HUES48 (cell line): Measurements from ENCODE around the gene HSF2BP.
"Not testable (repeated sequence)": the region's sequence is repeated elsewhere in the genome, so short reads cannot be mapped to it uniquely, and the experiment has no call there.

Experiments used
- H3K27ac ChIP-seq: one replicate; pipeline ENCODE4 v1.7.0; 2013; ENCODE audit warnings: low read depth, low read length, inconsistent platforms
- H3K27me3 ChIP-seq: 2 replicates; pipeline ENCODE4 v1.6.1; 2013; ENCODE audit warnings: mild to moderate bottlenecking, low read length; ENCODE audit not compliant: control insufficient read depth, insufficient read depth
- H3K36me3 ChIP-seq: 2 replicates; pipeline ENCODE4 v1.6.1; 2013; ENCODE audit warnings: low read length; ENCODE audit not compliant: control insufficient read depth, insufficient read depth
- H3K4me1 ChIP-seq: 2 replicates; pipeline ENCODE4 v1.6.1; 2013; ENCODE audit warnings: mild to moderate bottlenecking, low read length; ENCODE audit not compliant: control insufficient read depth, insufficient read depth
- H3K4me3 ChIP-seq: 2 replicates; pipeline ENCODE4 v1.5.1; 2013; ENCODE audit warnings: mild to moderate bottlenecking, low read depth, low read length
- H3K9ac ChIP-seq: 2 replicates; pipeline ENCODE4 v1.6.1; 2013; ENCODE audit warnings: mild to moderate bottlenecking, low read depth, low read length, moderate library complexity
- H3K9me3 ChIP-seq: 2 replicates; pipeline ENCODE4 v1.6.1; 2013; ENCODE audit warnings: low read length; ENCODE audit not compliant: control insufficient read depth, insufficient read depth

Gene HSF2BP

DNA sequence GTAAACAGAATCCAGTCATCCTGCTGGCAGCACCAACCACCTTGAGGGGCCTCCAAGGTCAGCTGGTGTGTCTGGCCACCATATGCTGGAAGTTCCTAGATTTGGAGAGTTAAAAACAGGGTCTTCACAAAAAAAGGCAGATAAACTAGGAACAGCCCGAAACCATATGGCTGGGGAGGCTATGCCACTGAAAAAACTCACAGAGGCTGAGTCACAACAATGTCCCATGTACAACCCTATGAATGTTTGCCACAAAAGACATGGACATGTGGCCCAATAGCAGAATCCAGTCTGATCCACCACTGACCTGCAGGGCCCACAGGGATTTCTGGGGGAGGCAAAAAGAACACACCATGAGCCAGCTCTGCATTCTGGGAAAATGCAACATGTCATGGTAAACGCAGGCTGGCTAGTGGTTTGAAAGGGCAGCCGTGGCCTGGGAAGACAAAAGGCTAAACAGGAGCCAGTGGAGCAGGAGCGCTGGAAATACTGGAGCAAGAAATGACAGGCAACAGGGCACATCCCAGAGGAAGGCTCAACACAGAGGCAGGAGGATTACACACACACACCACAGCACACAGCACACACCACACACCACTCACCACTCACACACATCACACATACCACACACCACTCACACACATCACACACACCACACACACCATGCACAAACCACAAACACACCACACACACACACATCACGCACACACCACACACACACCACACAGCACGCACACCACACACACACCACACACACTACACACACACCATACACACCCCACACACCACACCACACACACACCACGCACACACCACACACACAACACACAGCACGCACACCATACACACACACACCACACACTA lies 55.4 kb downstream of the HSF2BP start:
- no peak overlapping the region for H3K4me3 ChIP-seq
- H3K9me3 ChIP-seq = no peaks in the 10 kb centered on the region
- H3K27ac ChIP-seq = no peak overlapping the region
- H3K36me3 ChIP-seq = no peaks in the 10 kb centered on the region
- H3K27me3 ChIP-seq = no peaks in the 10 kb centered on the region
- no peak overlapping the region for H3K9ac ChIP-seq
- no peaks in the 10 kb centered on the region for H3K4me1 ChIP-seq

DNA sequence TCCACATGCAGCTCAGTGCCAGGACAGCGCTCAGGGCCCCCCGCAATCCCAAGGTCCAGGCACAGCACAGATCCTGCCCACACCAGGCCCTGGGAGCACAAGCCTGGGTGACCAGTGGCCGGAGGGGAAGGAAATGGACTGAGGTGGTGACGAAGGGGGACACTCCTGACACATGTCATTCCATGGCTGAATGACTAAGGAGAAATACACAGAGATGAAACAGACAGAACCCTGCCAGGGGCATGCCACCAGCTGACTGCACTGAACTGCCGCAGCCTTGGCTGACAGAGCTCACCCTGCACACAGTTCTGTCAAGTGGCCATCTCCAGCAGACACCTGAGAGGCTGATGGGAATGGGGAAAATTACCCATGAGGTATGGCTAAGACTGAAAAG lies 56.1 kb downstream of the HSF2BP start:
- H3K36me3 ChIP-seq = no peaks in the 10 kb centered on the region
- H3K9ac ChIP-seq = no peak overlapping the region
- H3K4me1 ChIP-seq = no peaks in the 10 kb centered on the region
- H3K27ac ChIP-seq = no peak overlapping the region
- no peaks in the 10 kb centered on the region for H3K27me3 ChIP-seq
- H3K9me3 ChIP-seq = no peaks in the 10 kb centered on the region
- H3K4me3 ChIP-seq = no peak overlapping the region

DNA sequence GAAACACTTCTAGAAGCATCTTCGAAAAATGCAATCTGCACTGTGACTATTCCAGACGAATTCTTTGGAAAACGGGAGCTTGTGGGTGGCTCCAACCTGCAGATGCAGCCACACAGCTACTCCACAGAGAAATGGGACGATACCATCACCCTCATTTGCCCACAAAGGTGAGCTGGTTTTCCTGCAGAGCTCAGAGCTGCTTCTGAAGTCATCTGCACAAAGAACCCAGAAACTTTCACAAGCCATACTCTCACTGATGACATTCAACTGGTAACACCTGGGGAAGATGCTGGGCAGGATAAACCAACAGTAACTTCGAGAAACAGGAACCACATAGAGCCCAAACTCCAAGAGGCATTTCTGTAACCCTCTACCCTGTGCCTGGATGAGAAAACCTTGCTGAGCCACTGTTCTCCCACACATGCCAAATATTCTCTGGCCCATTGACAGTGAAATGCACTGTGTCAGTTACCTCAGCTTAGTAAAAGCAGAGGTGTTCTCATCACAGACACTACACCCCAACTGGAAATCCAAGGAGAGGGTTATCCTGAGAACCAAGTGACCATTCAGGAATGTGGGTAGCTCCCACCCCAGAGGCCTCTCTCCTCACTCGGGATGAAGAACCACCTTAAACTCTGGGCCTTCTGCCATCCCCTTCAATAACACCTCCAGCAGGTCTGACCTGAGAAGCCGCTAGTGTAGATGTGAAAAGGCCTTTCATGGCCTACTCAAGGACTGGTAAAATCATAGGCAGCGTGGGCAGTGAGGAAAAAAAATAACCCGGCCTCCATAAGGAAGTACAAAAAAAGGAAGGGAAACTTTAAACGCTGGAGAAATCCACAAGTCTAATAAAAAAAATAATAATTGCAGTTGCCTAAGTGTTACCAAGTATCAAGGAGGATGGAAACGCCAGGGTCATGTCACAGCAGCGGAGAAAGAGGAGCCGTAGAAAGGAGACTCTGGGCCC lies 56.7 kb downstream of the HSF2BP start:
- Histone ChIP-seq H3K36me3 (no peaks in the 10 kb centered on the region), H3K4me3 (no peak overlapping the region), H3K27me3 (no peaks in the 10 kb centered on the region), H3K4me1 (no peaks in the 10 kb centered on the region), H3K27ac (no peak overlapping the region), H3K9me3 (no peaks in the 10 kb centered on the region), H3K9ac (no peak overlapping the region)

DNA sequence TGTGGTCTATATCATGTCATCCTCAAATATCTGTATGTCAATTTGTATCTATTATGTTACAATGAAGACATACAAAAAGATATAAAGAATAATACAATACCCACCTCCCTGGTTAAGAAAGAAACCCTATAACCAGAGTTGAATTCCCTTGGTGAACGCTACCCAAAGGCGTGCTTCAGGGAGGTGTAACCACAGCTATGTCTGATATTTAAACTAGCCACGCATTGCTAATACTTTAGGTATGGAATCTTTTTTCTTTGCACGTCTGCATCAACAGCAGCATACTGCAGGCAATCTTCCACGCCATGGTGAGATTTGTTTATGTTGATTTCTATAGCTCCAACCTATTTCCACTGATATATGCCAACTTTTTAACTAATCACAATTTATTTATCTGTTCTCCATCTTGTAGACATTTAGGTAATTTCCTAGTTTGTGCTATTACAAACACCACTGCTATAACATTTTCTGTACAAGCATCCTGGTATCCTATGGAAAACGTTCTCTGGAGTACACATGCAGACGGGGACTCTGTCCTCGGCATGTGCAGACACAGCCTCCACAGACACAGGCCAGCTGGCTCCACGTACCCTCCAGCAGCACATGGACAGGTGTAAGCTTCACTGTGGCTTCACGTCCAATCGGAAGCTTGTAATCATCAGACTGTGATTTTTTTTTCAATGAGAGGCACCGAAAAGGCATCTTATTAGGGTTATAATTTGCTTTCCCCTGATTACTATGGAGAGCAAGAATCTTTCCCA lies 58.5 kb downstream of the HSF2BP start:
- Histone ChIP-seq H3K4me3 (no peak overlapping the region), H3K36me3 (no peaks in the 10 kb centered on the region), H3K9me3 (no peaks in the 10 kb centered on the region), H3K27me3 (no peaks in the 10 kb centered on the region), H3K9ac (no peak overlapping the region), H3K27ac (no peak overlapping the region), H3K4me1 (no peaks in the 10 kb centered on the region)

DNA sequence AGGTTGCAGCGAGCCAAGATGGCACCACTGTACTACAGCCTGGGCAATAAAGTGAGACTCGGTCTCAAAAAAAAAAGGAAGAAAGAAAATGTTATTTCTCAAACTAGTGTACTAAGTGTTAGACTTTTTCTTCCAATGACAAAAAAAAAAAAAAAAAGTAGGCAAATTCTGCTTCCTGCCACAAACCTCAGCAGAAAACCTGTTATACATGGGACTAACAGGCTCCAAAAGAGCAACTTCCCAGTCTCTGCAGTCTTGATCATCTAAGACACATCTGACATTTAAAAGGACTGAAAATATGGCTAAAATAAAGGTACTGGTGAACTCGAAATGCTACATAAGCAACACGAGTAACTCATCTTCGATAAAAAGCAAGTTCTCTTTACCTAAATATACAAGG lies 59.6 kb downstream of the HSF2BP start:
- no peak overlapping the region for H3K4me3 ChIP-seq
- no peaks in the 10 kb centered on the region for H3K4me1 ChIP-seq
- H3K36me3 ChIP-seq = no peaks in the 10 kb centered on the region
- no peaks in the 10 kb centered on the region for H3K9me3 ChIP-seq
- no peaks in the 10 kb centered on the region for H3K27me3 ChIP-seq
- no peak overlapping the region for H3K27ac ChIP-seq
- no peak overlapping the region for H3K9ac ChIP-seq

DNA sequence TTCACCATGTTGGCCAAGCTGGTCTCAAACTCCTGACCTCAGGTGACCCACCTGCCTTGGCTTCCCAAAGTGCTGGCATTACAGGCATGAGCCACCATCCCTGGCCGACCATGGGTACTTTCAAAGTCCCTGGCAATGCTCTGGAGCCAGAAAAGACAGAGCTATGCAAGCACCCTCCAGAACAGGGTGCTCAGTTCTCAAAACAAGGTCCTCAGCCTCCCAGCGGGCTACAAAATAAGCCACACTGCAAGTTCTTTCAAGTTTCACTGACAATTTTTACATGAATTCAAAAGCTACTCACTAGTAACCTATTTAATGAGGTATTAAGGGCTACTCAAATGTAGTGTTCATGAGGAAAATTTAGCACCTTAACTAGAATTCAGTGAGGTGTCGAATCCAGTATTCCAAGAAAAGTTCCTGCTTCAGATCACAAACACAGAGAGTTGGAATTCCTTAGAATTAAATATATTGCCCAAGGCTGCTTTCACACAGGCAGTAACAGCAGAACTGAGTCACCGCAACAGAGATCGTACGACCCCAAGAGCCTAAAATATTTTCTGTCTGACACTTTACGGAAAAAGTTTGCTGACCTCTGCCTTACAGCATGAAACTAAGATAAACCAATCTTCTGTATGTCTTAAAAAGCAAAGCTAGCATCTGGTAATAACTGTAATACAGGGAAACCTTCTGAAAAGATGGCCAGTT lies 60.7 kb downstream of the HSF2BP start:
- Histone ChIP-seq H3K9ac (no peak overlapping the region), H3K4me1 (no peaks in the 10 kb centered on the region), H3K4me3 (no peak overlapping the region), H3K27ac (no peak overlapping the region), H3K27me3 (no peaks in the 10 kb centered on the region), H3K9me3 (no peaks in the 10 kb centered on the region), H3K36me3 (no peaks in the 10 kb centered on the region)

DNA sequence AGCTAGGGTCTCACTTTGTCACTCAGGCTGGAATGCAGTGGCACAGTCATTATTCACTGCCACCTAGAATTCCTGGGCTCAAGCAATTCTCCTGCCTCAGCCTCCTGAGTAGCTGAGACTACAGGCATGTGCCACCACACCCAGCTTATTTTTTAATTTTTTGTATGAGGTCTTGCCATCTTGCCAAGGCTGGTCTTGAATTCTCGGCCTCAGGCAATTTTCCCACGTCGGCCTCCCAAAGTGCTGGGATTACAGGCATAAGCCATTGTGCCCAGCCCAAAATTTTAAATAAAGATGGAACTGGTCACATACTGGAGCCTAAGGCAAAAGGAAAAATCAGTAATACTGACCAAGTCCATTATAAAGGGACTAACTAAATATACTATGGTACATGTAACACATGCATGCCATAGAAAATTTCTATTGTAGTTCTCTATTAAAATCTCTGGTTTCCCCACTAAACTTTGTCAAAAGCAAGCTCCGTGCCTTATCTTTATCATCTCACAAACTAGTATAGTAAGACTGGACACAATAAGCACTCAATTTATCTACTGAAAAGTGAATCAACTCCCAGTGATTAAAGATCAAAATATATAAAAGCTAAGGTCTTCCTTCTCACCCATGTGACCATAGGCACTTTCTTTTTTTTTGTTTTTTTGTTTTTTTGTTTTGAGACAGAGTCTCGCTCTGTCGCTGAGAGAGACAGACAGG lies 61.6 kb downstream of the HSF2BP start:
- H3K9me3 ChIP-seq = no peaks in the 10 kb centered on the region
- no peak overlapping the region for H3K4me3 ChIP-seq
- no peaks in the 10 kb centered on the region for H3K4me1 ChIP-seq
- no peaks in the 10 kb centered on the region for H3K36me3 ChIP-seq
- H3K27ac ChIP-seq = no peak overlapping the region
- H3K9ac ChIP-seq = no peak overlapping the region
- no peaks in the 10 kb centered on the region for H3K27me3 ChIP-seq

DNA sequence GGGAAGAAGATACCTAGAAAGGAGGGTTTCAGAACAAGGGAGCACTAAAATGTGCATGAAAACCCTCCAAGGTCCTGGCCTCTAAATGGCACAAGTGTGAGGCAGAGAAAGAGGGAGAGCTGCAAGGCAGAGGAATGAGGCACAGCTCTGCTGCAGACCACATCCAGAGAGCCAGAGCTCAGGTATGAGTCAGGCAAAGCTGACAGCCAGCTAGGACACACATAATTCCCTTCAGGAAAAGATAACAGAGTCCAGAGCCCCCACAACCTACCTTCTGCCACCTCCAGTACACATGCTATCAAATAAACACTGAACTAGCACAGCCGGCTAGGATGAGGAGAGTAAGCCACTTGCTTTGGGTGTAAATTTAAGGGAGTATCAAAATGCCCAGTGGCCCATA lies 62.2 kb downstream of the HSF2BP start:
- no peak overlapping the region for H3K27ac ChIP-seq

DNA sequence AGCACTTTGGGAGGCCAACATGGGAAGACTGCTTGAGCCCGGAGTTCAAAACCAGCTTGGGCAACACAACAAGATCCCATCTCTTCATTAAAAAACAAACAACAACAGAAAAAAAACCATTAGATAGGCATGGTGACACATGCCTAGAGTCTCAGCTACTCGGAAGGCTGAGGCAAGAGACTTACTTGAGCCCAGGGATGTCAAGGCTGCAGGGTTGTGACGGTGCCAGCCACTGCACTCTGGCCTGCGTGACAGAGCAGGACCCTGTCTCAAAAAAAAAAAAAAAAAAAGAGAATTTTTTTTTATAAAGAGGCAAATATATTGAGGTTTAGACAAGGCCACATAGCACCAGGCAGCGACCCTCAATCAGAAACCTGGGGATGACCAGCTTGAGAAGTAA lies 62.7 kb downstream of the HSF2BP start:
- Histone ChIP-seq H3K27me3 (no peaks in the 10 kb centered on the region), H3K36me3 (no peaks in the 10 kb centered on the region), H3K27ac (no peak overlapping the region), H3K4me1 (no peaks in the 10 kb centered on the region), H3K4me3 (no peak overlapping the region), H3K9me3 (no peaks in the 10 kb centered on the region), H3K9ac (no peak overlapping the region)

More for the DNA sequence above, 62.2 kb downstream of the HSF2BP start:
- no peak overlapping the region for H3K9ac ChIP-seq
- H3K27me3 ChIP-seq = no peaks in the 10 kb centered on the region
- H3K9me3 ChIP-seq = no peaks in the 10 kb centered on the region
- no peak overlapping the region for H3K4me3 ChIP-seq
- no peaks in the 10 kb centered on the region for H3K4me1 ChIP-seq
- H3K36me3 ChIP-seq = no peaks in the 10 kb centered on the region

DNA sequence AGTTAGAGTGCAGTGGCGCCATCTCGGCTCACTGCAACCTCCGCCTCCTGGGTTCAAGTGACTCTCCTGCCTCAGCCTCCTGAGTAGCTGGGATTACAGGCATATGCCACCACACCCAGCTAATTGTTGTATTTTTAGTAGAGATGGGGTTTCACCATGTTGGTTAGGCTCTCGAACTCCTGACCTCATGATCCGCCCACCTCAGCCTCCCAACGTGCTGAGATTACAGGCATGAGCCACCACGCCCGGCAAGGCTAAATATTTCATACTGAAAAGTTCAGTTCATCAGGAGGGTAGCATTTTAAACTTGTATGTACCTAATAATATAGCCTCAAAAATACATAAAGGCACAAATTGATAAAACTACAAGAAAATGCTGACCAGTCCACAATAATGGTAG lies 63.5 kb downstream of the HSF2BP start:
- H3K9ac ChIP-seq, H3K36me3 ChIP-seq, H3K9me3 ChIP-seq, H3K27me3 ChIP-seq, H3K4me1 ChIP-seq, H3K4me3 ChIP-seq, H3K27ac ChIP-seq: not testable (repeated sequence)
